Body of pancreas (tissue), 4 donors: ENCODE results near the gene PASK.
A peak's percentile ranks its signal among the peaks of the same experiment; 100 is the strongest.

Source experiments
- CTCF ChIP-seq, 7 experiments: fragments of 450-650 bp in 4 of 7; fragments of 200-600 bp in 3 of 7; sonication (generic) in 3 of 7; IDR thresholded peaks; one replicate each; pipeline ENCODE4 v1.5.1; 2016 to 2019; ENCODE audit warnings: antibody characterized with exemption in 7 of 7
- POLR2A ChIP-seq, 3 donors: fragments of 450-650 bp; IDR thresholded peaks; one replicate each; pipeline ENCODE4 v1.6.1; 2016; ENCODE audit warnings: antibody characterized with exemption in 3 of 3, mild to moderate bottlenecking in 2 of 3

- peak in 3 of 7 experiments; percentile 6 to 27 (median 19) for TF ChIP-seq CTCF (IDR thresholded peaks at IDR 0.05)
- TF ChIP-seq POLR2A (IDR thresholded peaks at IDR 0.05): peak; percentile 55 to 75 (median 73)
Measured at GRCh38 chr2:241149925-241150659, 820 bp upstream of the PASK start, which contains the start of gene PPP1R7.
